Esophagus (tissue), 2 donors: ENCODE measurements around the gene SATB1. TPM values are rescaled to one million over a fixed set of nuclear protein-coding genes. Genes with fewer than 3 reads are reported as not detected.

ENCODE experiments used
- H3K27ac ChIP-seq, 2 donors: one replicate each; pipeline ENCODE4 v1.5.1; 2013; ENCODE audit warnings: low read depth in 2 of 2, mild to moderate bottlenecking in 2 of 2, inconsistent platforms in 1 of 2, low read length in 1 of 2, moderate library complexity in 1 of 2
- H3K27me3 ChIP-seq, 2 donors: one replicate each; pipeline ENCODE4 v1.6.1; 2013; ENCODE audit warnings: low read length in 2 of 2, control low read depth in 1 of 2, mild to moderate bottlenecking in 1 of 2; ENCODE audit not compliant: insufficient read depth in 2 of 2, control insufficient read depth in 1 of 2
- H3K36me3 ChIP-seq, 2 donors: one replicate each; pipeline ENCODE4 v1.6.1; 2013; ENCODE audit warnings: low read length in 1 of 2; ENCODE audit not compliant: control insufficient read depth in 2 of 2, insufficient read depth in 2 of 2
- H3K4me1 ChIP-seq, 2 donors: one replicate each; pipeline ENCODE4 v1.6.1; 2013; ENCODE audit warnings: low read length in 1 of 2; ENCODE audit not compliant: control insufficient read depth in 2 of 2, insufficient read depth in 2 of 2
- H3K4me3 ChIP-seq, 2 donors: one replicate each; pipeline ENCODE4 v1.5.1; 2013; ENCODE audit warnings: low read length in 2 of 2, mild to moderate bottlenecking in 2 of 2, low read depth in 1 of 2, moderate library complexity in 1 of 2
- H3K9me3 ChIP-seq, 2 donors: one replicate each; pipeline ENCODE4 v1.6.1; 2013; ENCODE audit warnings: mild to moderate bottlenecking in 2 of 2, low read depth in 1 of 2, low read length in 1 of 2, moderate library complexity in 1 of 2; ENCODE audit not compliant: control insufficient read depth in 2 of 2, insufficient read depth in 1 of 2
- WGBS, 2 donors: extraction: QIAGEN DNeasy Blood & Tissue Kit; methylation state at CpG; one replicate each; pipeline ENCODE4 v1.1.7; 2013; 5-methylcytosine and 5-hydroxymethylcytosine counted together
- polyA plus RNA-seq, 2 donors: library from polyadenylated mRNA; stranded (reverse); fragments of 200-250 nt; gene quantifications; one replicate each; pipeline ENCODE4 v1.2.3, GENCODE V29; 2013
- donor health status: healthy with polysubstance abuse.
- donor health status: Bipolar disorder and iron deficiency.

Gene SATB1
- polyA plus RNA-seq, 2 donors, result 6.1 to 6.2 TPM

GRCh38 chr3:18434711-18435110 lies 9.6 kb upstream of the SATB1 start:
- H3K4me1 ChIP-seq, result no peaks in the 10 kb centered on the region
- H3K36me3 ChIP-seq, result no peaks in the 10 kb centered on the region
- no peak overlapping the region for H3K4me3 ChIP-seq
- H3K27ac ChIP-seq, result no peak overlapping the region
- no peaks in the 10 kb centered on the region for H3K27me3 ChIP-seq
- 81 to 87% methylated on average over 6 of the region's 6 CpGs for WGBS, 2 donors
- no peaks in the 10 kb centered on the region for H3K9me3 ChIP-seq

GRCh38 chr3:18432752-18433151 lies 7.6 kb upstream of the SATB1 start:
- H3K27me3 ChIP-seq, result no peaks in the 10 kb centered on the region
- no peaks in the 10 kb centered on the region for H3K9me3 ChIP-seq
- H3K4me1 ChIP-seq, result no peaks in the 10 kb centered on the region
- H3K4me3 ChIP-seq, result no peak overlapping the region
- H3K27ac ChIP-seq, result no peak overlapping the region
- H3K36me3 ChIP-seq, result no peaks in the 10 kb centered on the region
- 86 to 88% methylated on average over 1 of the region's 1 CpG for WGBS, 2 donors

- Histone ChIP-seq H3K27me3 (no peaks in the 10 kb centered on the region), H3K4me1 (no peaks in the 10 kb centered on the region), H3K4me3 (no peak overlapping the region), H3K27ac (no peak overlapping the region), H3K9me3 (no peaks in the 10 kb centered on the region), H3K36me3 (no peaks in the 10 kb centered on the region)
- WGBS, 2 donors, result 73 to 82% methylated on average over 3 of the region's 3 CpGs
These were observed 6.1 kb upstream of the SATB1 start for GRCh38 chr3:18431266-18431665.

GRCh38 chr3:18428991-18429745 lies 4.0 kb upstream of the SATB1 start:
- Histone ChIP-seq H3K27ac (no peak overlapping the region), H3K9me3 (no peaks in the 10 kb centered on the region), H3K4me3 (no peak overlapping the region), H3K36me3 (no peaks in the 10 kb centered on the region), H3K4me1 (peaks cover 0 to 3% of the 10 kb centered on the region in 2 donors), H3K27me3 (no peaks in the 10 kb centered on the region)
- 72 to 73% methylated on average over 6 of the region's 6 CpGs for WGBS, 2 donors

- H3K4me3 ChIP-seq, result no peak overlapping the region
These were observed 2.9 kb upstream of the SATB1 start for GRCh38 chr3:18428036-18428435.

GRCh38 chr3:18426597-18427193 lies 1.6 kb upstream of the SATB1 start:
- no peak overlapping the region for H3K27ac ChIP-seq
- H3K36me3 ChIP-seq, result no peaks in the 10 kb centered on the region
- WGBS, 2 donors, result 23 to 34% methylated on average over 3 of the region's 3 CpGs
- no peaks in the 10 kb centered on the region for H3K9me3 ChIP-seq
- no peaks in the 10 kb centered on the region for H3K27me3 ChIP-seq
- peaks cover 0 to 3% of the 10 kb centered on the region in 2 donors for H3K4me1 ChIP-seq
- H3K4me3 ChIP-seq, result no peak overlapping the region

More at GRCh38 chr3:18428036-18428435, 2.9 kb upstream of the SATB1 start:
- H3K36me3 ChIP-seq, result no peaks in the 10 kb centered on the region
- H3K9me3 ChIP-seq, result no peaks in the 10 kb centered on the region
- H3K4me1 ChIP-seq, result peaks cover 0 to 3% of the 10 kb centered on the region in 2 donors
- H3K27ac ChIP-seq, result no peak overlapping the region
- no peaks in the 10 kb centered on the region for H3K27me3 ChIP-seq
- 64 to 68% methylated on average over 1 of the region's 1 CpG for WGBS, 2 donors

GRCh38 chr3:18425641-18426257 lies 610 bp upstream of the SATB1 start:
- peak overlapping the region; percentile 82 to 90 for H3K27ac ChIP-seq
- H3K4me1 ChIP-seq, result peaks cover 0 to 3% of the 10 kb centered on the region in 2 donors
- peak overlapping the region; percentile 73 to 96 for H3K4me3 ChIP-seq
- WGBS, 2 donors, result 1% methylated on average over 34 to 46 of the region's 47 CpGs
- no peaks in the 10 kb centered on the region for H3K9me3 ChIP-seq
- H3K36me3 ChIP-seq, result no peaks in the 10 kb centered on the region
- no peaks in the 10 kb centered on the region for H3K27me3 ChIP-seq

- Histone ChIP-seq H3K27ac (peak overlapping the region; percentile 82 to 90), H3K27me3 (no peaks in the 10 kb centered on the region), H3K4me3 (peak overlapping the region; percentile 73 to 96), H3K36me3 (peaks cover 0 to 3% of the 10 kb centered on the region in 2 donors), H3K9me3 (no peaks in the 10 kb centered on the region), H3K4me1 (peaks cover 0 to 3% of the 10 kb centered on the region in 2 donors)
- WGBS, 2 donors, result 1% methylated on average over 27 of the region's 27 CpGs
These were observed 868 bp downstream of the SATB1 start for GRCh38 chr3:18424213-18424728.

- Histone ChIP-seq H3K4me1 (peaks cover 0 to 3% of the 10 kb centered on the region in 2 donors), H3K27ac (peak overlapping the region in 1 of 2 donors; percentile 82), H3K4me3 (peak overlapping the region; percentile 73 to 96), H3K9me3 (no peaks in the 10 kb centered on the region), H3K27me3 (no peaks in the 10 kb centered on the region), H3K36me3 (peaks cover 0 to 3% of the 10 kb centered on the region in 2 donors)
- 5% methylated on average over 22 of the region's 22 CpGs for WGBS, 2 donors
These were observed 1.5 kb downstream of the SATB1 start for GRCh38 chr3:18423401-18424212.
